HG03565 (cell line): ENCODE results near the gene TCF12.
"Not testable (repeated sequence)": the region's sequence is repeated elsewhere in the genome, so short reads cannot be mapped to it uniquely, and the experiment has no call there.

Experiments used
- ATAC-seq: cut with Tn5 transposase; IDR thresholded peaks from one replicate; pipeline ENCODE4 v1.9.1; 2021; ENCODE audit warnings: mild to moderate bottlenecking, moderate library complexity; ENCODE audit not compliant: unreplicated experiment

The TCF12 gene

GRCh38 chr15:56943403-56943802 lies 25.0 kb downstream of the TCF12 start:
- ATAC-seq = no peak

- ATAC-seq = no peak
Observed at GRCh38 chr15:56944485-56944884, 26.0 kb downstream of the TCF12 start.

GRCh38 chr15:56946150-56946549 lies 27.7 kb downstream of the TCF12 start:
- no peak for ATAC-seq

- ATAC-seq = no peak
Observed at GRCh38 chr15:56948000-56948763, 29.7 kb downstream of the TCF12 start.

- ATAC-seq = no peak
Observed at GRCh38 chr15:56948764-56949101, 30.3 kb downstream of the TCF12 start.

- ATAC-seq = peak; percentile 93
Observed at GRCh38 chr15:56950979-56951378, 32.5 kb downstream of the TCF12 start.

- ATAC-seq = no peak
Observed at GRCh38 chr15:56953790-56954189, 35.3 kb downstream of the TCF12 start.

GRCh38 chr15:56955011-56955410 lies 36.6 kb downstream of the TCF12 start:
- ATAC-seq = not testable (repeated sequence)

GRCh38 chr15:56956538-56956937 lies 38.1 kb downstream of the TCF12 start:
- no peak for ATAC-seq

- no peak for ATAC-seq
Observed at GRCh38 chr15:56957812-56958406, 39.5 kb downstream of the TCF12 start.

GRCh38 chr15:56959318-56959648 lies 40.8 kb downstream of the TCF12 start:
- ATAC-seq = no peak

- ATAC-seq = no peak
Observed at GRCh38 chr15:56960116-56960515, 41.7 kb downstream of the TCF12 start.

GRCh38 chr15:56963126-56963525 lies 44.7 kb downstream of the TCF12 start:
- ATAC-seq = no peak

- ATAC-seq = no peak
Observed at GRCh38 chr15:56963710-56964109, 45.3 kb downstream of the TCF12 start.

GRCh38 chr15:56964182-56964581 lies 45.7 kb downstream of the TCF12 start:
- ATAC-seq = no peak

- ATAC-seq = no peak
Observed at GRCh38 chr15:56965231-56966013, 47.0 kb downstream of the TCF12 start.

- no peak for ATAC-seq
Observed at GRCh38 chr15:56967336-56967735, 48.9 kb downstream of the TCF12 start.

- no peak for ATAC-seq
Observed at GRCh38 chr15:56968256-56968655, 49.8 kb downstream of the TCF12 start.

- ATAC-seq = no peak
Observed at GRCh38 chr15:56968821-56969220, 50.4 kb downstream of the TCF12 start.

GRCh38 chr15:56969265-56969895 lies 50.9 kb downstream of the TCF12 start:
- no peak for ATAC-seq

GRCh38 chr15:56971571-56971970 lies 53.1 kb downstream of the TCF12 start:
- ATAC-seq = no peak

GRCh38 chr15:56972016-56972415 lies 53.6 kb downstream of the TCF12 start:
- ATAC-seq = no peak
